Ovary (tissue), 10 donors: ENCODE results near the gene ADGRE3. TPM values are rescaled to one million over a fixed set of nuclear protein-coding genes. Genes with fewer than 3 reads are reported as not detected.

Experiments
- DNase-seq, 5 donors: peaks; one replicate each; pipeline ENCODE4 v3.0.0-alpha.2; 2019 to 2020
- H3K27ac ChIP-seq, 2 donors: fragments of 200-600 bp; one replicate each; pipeline versions ENCODE4 v1.5.1 to v1.8.0; 2019 to 2022
- H3K27me3 ChIP-seq: fragments of 200-600 bp; one replicate; pipeline ENCODE4 v1.8.0; 2022
- H3K36me3 ChIP-seq: fragments of 200-600 bp; sonication (generic); one replicate; pipeline ENCODE4 v1.5.1; 2019
- H3K4me1 ChIP-seq: one replicate; pipeline ENCODE4 v1.8.1; 2013; ENCODE audit warnings: mild to moderate bottlenecking, moderate library complexity; ENCODE audit not compliant: insufficient read depth
- H3K4me3 ChIP-seq: fragments of 200-600 bp; sonication (generic); one replicate; pipeline ENCODE4 v1.5.1; 2017
- H3K9me3 ChIP-seq, 2 donors: fragments of 200-600 bp in 1 of 2; sonication (generic) in 1 of 2; one replicate each; pipeline versions ENCODE4 v1.5.1 to v1.8.1; 2013 to 2019; ENCODE audit warnings: mild to moderate bottlenecking in 1 of 2, moderate library complexity in 1 of 2
- EP300 ChIP-seq: sonication (generic); formaldehyde crosslinking; IDR thresholded peaks from one replicate; pipeline ENCODE4 v1.6.1; 2017; ENCODE audit warnings: antibody characterized with exemption
- POLR2A ChIP-seq: fragments of 450-650 bp; IDR thresholded peaks from one replicate; pipeline ENCODE4 v1.6.1; 2017; ENCODE audit warnings: antibody characterized with exemption, mild to moderate bottlenecking, moderate library complexity
- WGBS, 3 donors: extraction: QIAGEN DNeasy Blood & Tissue Kit in 1 of 3; methylation state at CpG; one replicate each; pipeline versions ENCODE4 v1.1.5 to v1.1.7; 2013 to 2017; 5-methylcytosine and 5-hydroxymethylcytosine counted together
- intact Hi-C, 4 donors: fragments of 100-400 bp; cut with DNase I; formaldehyde crosslinking; loops; one replicate each; pipeline versions ENCODE4 v1.11.0 to v1.15.1; 2022 to 2023
- long read RNA-seq, 3 donors: library from polyadenylated mRNA in 2 of 3; unstranded in 2 of 3; transcript quantifications; one replicate each; pipeline ENCODE4 v2.0.0 and lab custom pipeline, GENCODE V29; 2021 to 2026
- polyA plus RNA-seq, 2 donors: library from polyadenylated mRNA; stranded (reverse); fragments of 200-250 nt in 1 of 2; fragments of 350-450 nt in 1 of 2; fragmentation: Illumina TruSeq in 1 of 2; extraction: RNeasy Lipid Tissue Mini Kit (QIAGEN cat#74804) in 1 of 2; gene quantifications; one replicate each; pipeline ENCODE4 v1.2.3, GENCODE V29; 2013 to 2014
- total RNA-seq, 7 donors: library from RNA; depleted of rRNA in 2 of 7; stranded (reverse); fragments of >200 nt in 2 of 7; fragmentation: NEBNext Ultra II Directional in 3 of 7; extraction: Animal tissue kit (Norgen Biotek cat#: 25700) in 3 of 7; gene quantifications; one replicate each; pipeline versions ENCODE4 v1.1.0 to v1.2.4, GENCODE V29; 2016 to 2023
- TF ChIP-seq, protein P1 (sequence below), 3 donors: fragments of 450-650 bp in 2 of 3; fragments of 200-600 bp in 1 of 3; IDR thresholded peaks; one replicate each; pipeline versions ENCODE4 v1.5.1 to v1.8.0; 2016 to 2022; ENCODE audit warnings: antibody characterized with exemption in 3 of 3, mild to moderate bottlenecking in 1 of 3
- donor health status: DM: no; HTN: no; CAD: no; lungs with moderate emphysema.
- donor health status: DM: no; HTN: no; CAD: no.
- donor health status: Bipolar disorder and iron deficiency.
- donor health status: DM: yes; HTN: yes; CAD: no.
- donor health status: DM: no; HTN: no; CAD: no.
- donor health status: DM: yes; HTN: yes; CAD: no.

Gene ADGRE3, protein sequence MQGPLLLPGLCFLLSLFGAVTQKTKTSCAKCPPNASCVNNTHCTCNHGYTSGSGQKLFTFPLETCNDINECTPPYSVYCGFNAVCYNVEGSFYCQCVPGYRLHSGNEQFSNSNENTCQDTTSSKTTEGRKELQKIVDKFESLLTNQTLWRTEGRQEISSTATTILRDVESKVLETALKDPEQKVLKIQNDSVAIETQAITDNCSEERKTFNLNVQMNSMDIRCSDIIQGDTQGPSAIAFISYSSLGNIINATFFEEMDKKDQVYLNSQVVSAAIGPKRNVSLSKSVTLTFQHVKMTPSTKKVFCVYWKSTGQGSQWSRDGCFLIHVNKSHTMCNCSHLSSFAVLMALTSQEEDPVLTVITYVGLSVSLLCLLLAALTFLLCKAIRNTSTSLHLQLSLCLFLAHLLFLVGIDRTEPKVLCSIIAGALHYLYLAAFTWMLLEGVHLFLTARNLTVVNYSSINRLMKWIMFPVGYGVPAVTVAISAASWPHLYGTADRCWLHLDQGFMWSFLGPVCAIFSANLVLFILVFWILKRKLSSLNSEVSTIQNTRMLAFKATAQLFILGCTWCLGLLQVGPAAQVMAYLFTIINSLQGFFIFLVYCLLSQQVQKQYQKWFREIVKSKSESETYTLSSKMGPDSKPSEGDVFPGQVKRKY
- total RNA-seq = under 1 TPM in 2 of 7 donors, not detected in 5; 0.13 to 0.15 TPM
- polyA plus RNA-seq = under 1 TPM in 1 of 2 donors, not detected in 1; 0.43 TPM
- long read RNA-seq, donor 1 = 0 reads
- long read RNA-seq, donor 2 = 0 reads
- long read RNA-seq, donor 3, partial matches to known transcripts = 1 of 1 reads
- long read RNA-seq, donor 3, other reads (novel, unspliced or antisense) = 0 of 1 reads

DNA sequence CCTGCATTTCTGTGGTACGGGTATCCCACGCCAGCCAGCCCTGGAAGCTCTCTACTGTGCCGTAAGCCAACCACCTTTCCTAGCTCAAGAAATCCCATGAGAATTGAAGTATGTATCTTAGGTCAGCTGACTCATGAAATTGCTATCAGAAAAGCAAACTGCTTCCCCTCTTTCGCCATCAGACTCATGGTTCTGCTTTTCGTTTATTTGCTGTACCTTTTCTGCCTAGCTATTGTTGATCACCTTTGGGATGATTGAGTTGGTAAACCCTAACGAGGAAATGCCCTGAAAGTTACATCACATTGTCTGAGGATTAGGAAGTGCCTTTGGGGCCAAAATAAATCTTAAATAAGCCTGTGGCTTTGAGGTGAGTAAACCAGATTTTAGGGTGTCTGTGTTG lies at the start of gene ADGRE3:
ADGRE3 (minus strand) TSS at position 81 of the 400 bp plus-strand sequence; CDS start at position 7, 74 bp downstream.
- Histone ChIP-seq H3K4me1 (no peaks in the 10 kb centered on the region), H3K4me3 (no peak within 1 kb of the TSS), H3K36me3 (no peaks in the 10 kb centered on the region), H3K27ac (no peak within 1 kb of the TSS), H3K9me3 (peaks cover 0 to 4% of the 10 kb centered on the region in 2 donors), H3K27me3 (no peaks in the 10 kb centered on the region)
- 63 to 72% (median 68%) methylated on average over 6 of the region's 6 CpGs for WGBS, 3 donors
- intact Hi-C loops = loop anchor here in 1 of 4 donors (2.0 kb wide), 1 partner anchor 56 kb away; no protein-coding TSS in a partner anchor
- no peak for TF ChIP-seq EP300
- TF ChIP-seq POLR2A = no peak
- TF ChIP-seq, protein P1, sequence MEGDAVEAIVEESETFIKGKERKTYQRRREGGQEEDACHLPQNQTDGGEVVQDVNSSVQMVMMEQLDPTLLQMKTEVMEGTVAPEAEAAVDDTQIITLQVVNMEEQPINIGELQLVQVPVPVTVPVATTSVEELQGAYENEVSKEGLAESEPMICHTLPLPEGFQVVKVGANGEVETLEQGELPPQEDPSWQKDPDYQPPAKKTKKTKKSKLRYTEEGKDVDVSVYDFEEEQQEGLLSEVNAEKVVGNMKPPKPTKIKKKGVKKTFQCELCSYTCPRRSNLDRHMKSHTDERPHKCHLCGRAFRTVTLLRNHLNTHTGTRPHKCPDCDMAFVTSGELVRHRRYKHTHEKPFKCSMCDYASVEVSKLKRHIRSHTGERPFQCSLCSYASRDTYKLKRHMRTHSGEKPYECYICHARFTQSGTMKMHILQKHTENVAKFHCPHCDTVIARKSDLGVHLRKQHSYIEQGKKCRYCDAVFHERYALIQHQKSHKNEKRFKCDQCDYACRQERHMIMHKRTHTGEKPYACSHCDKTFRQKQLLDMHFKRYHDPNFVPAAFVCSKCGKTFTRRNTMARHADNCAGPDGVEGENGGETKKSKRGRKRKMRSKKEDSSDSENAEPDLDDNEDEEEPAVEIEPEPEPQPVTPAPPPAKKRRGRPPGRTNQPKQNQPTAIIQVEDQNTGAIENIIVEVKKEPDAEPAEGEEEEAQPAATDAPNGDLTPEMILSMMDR (IDR thresholded peaks at IDR 0.05) = no peak
- no peak for DNase-seq

DNA sequence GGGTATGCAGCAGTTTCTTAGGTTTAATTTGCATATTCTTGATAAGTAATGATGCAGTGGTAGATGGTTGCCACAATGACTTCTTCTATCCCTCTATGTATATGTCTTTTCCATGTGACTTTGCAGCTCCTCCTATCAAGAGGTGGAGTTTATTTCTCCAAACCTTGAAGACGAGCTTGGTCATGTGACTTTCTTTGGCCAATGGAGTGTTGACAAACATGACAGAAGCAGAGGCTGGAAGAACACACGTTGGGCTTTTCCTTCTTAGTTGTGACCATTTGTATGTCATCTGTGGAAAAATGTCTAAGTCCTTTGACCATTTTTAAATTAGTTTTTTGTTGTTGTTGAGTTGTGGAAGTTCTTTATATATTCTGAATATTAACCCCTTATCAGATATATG lies 47.5 kb upstream of the ADGRE3 start:
- intact Hi-C loops = no loop called here
- no peak for DNase-seq
- Histone ChIP-seq H3K27me3 (no peaks in the 10 kb centered on the region), H3K9me3 (peaks cover 7 to 33% of the 10 kb centered on the region in 2 donors), H3K27ac (no peak overlapping the region), H3K4me1 (no peaks in the 10 kb centered on the region), H3K36me3 (no peaks in the 10 kb centered on the region), H3K4me3 (no peak overlapping the region)
- 80 to 84% (median 81%) methylated on average over 2 of the region's 2 CpGs for WGBS, 3 donors
- TF ChIP-seq, protein P1 (IDR thresholded peaks at IDR 0.05) = no peak
- TF ChIP-seq POLR2A = no peak
- TF ChIP-seq EP300 = no peak

DNA sequence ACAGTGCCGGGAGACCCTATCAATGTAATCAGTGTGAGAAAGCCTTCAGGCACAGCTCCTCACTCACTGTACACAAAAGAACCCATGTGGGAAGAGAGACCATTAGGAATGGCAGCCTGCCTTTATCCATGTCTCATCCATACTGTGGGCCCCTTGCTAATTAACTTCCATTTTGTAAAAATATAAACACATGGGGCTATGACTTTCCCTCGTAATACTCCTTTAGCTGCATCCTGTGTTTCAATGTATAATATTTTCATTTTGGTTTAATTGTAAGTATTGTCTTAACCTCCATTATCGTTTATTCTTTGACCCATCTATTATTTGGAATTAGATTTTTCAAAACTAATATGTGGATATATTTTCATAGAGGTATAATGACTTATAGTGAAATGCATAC lies 44.5 kb upstream of the ADGRE3 start:
- 97 to 98% (median 98%) methylated on average over 3 of the region's 3 CpGs for WGBS, 3 donors
- Histone ChIP-seq H3K4me3 (no peak overlapping the region), H3K27me3 (no peaks in the 10 kb centered on the region), H3K9me3 (peaks cover 7 to 53% of the 10 kb centered on the region in 2 donors), H3K27ac (no peak overlapping the region), H3K4me1 (no peaks in the 10 kb centered on the region), H3K36me3 (peaks cover 3% of the 10 kb centered on the region)
- intact Hi-C loops = no loop called here
- TF ChIP-seq EP300 = no peak
- TF ChIP-seq, protein P1 (IDR thresholded peaks at IDR 0.05) = no peak
- TF ChIP-seq POLR2A = no peak
- no peak for DNase-seq

DNA sequence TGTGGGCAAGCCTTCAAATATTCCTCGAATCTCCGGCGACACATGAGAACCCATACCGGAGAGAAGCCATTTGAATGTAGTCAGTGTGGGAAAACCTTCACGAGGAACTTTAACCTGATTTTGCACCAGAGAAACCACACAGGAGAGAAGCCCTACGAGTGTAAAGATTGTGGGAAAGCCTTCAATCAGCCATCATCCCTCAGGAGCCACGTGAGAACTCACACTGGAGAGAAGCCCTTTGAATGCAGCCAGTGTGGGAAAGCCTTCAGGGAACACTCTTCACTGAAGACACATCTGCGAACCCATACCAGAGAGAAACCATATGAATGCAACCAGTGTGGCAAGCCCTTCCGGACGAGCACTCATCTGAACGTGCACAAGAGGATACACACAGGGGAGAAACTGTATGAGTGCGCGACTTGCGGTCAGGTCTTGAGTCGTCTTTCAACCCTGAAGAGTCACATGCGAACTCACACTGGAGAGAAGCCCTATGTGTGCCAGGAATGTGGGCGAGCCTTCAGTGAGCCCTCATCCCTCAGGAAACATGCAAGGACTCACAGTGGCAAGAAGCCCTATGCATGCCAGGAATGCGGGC lies 44.0 kb upstream of the ADGRE3 start:
- H3K4me3 ChIP-seq = no peak overlapping the region
- intact Hi-C loops = no loop called here
- 92 to 98% (median 93%) methylated on average over 18 of the region's 18 CpGs for WGBS, 3 donors

More for the DNA sequence above, 44.0 kb upstream of the ADGRE3 start:
- H3K36me3 ChIP-seq = peaks cover 3% of the 10 kb centered on the region
- no peak for TF ChIP-seq EP300
- TF ChIP-seq POLR2A = no peak
- TF ChIP-seq, protein P1 (IDR thresholded peaks at IDR 0.05) = no peak
- no peak overlapping the region for H3K27ac ChIP-seq
- no peak for DNase-seq
- H3K27me3 ChIP-seq = no peaks in the 10 kb centered on the region
- peaks cover 7 to 53% of the 10 kb centered on the region in 2 donors for H3K9me3 ChIP-seq
- H3K4me1 ChIP-seq = no peaks in the 10 kb centered on the region
